Left ventricle myocardium inferior (tissue), 1 donor: ENCODE data around the gene TET1. TPM values are rescaled to one million over a fixed set of nuclear protein-coding genes. Genes with fewer than 3 reads are reported as not detected.

Experiments
- DNase-seq: peaks from one replicate; pipeline ENCODE4 v3.0.0-alpha.2; 2020
- H3K27ac ChIP-seq: fragments of 200-600 bp; replicated peaks from 2 replicates; pipeline ENCODE4 v1.8.0; 2021
- H3K27me3 ChIP-seq: fragments of 200-600 bp; 2 replicates; pipeline ENCODE4 v1.8.0; 2021; ENCODE audit warnings: low read depth
- H3K36me3 ChIP-seq: fragments of 200-600 bp; 2 replicates; pipeline ENCODE4 v1.8.0; 2021
- H3K4me1 ChIP-seq: fragments of 200-600 bp; 2 replicates; pipeline ENCODE4 v1.8.0; 2021
- H3K4me3 ChIP-seq: fragments of 200-600 bp; 2 replicates; pipeline ENCODE4 v1.8.0; 2021; ENCODE audit warnings: mild to moderate bottlenecking, moderate library complexity
- H3K9me3 ChIP-seq: fragments of 200-600 bp; replicated peaks from 2 replicates; pipeline ENCODE4 v1.8.0; 2021
- CTCF ChIP-seq: fragments of 200-600 bp; IDR thresholded peaks from 2 replicates; pipeline ENCODE4 v1.8.0; 2021; ENCODE audit warnings: antibody characterized with exemption, mild to moderate bottlenecking, borderline replicate concordance
- intact Hi-C: fragments of 100-400 bp; cut with micrococcal nuclease; formaldehyde crosslinking; loops from one replicate; pipeline ENCODE4 v1.11.0; 2022
- total RNA-seq: library from RNA; stranded (reverse); fragmentation: NEBNext Ultra II Directional; extraction: Animal tissue kit (Norgen Biotek cat#: 25700); gene quantifications from one replicate; pipeline ENCODE4 v1.2.1, GENCODE V29; 2021
- donor health status: DM: no; HTN: yes; CAD: no; lungs with severe emphysema.

TET1 gene
- total RNA-seq, 1 donor from 2014 or later = 2.2 TPM

- Histone ChIP-seq H3K27me3 (peaks cover 52% of the 10 kb centered on the region), H3K4me3 (peak overlapping the region; percentile 73), H3K4me1 (peaks cover 31% of the 10 kb centered on the region), H3K9me3 (no peaks in the 10 kb centered on the region), H3K27ac (peak overlapping the region; percentile 58), H3K36me3 (no peaks in the 10 kb centered on the region)
- TF ChIP-seq CTCF = no peak
- intact Hi-C loops = no loop called here
- DNase-seq = no peak
Measured at GRCh38 chr10:68561865-68562649, 1.9 kb downstream of the TET1 start.

- H3K4me1 ChIP-seq = peaks cover 31% of the 10 kb centered on the region
- TF ChIP-seq CTCF = no peak
- H3K27ac ChIP-seq = peak overlapping the region; percentile 58
- H3K27me3 ChIP-seq = peaks cover 52% of the 10 kb centered on the region
- peak overlapping the region; percentile 73 for H3K4me3 ChIP-seq
- no peaks in the 10 kb centered on the region for H3K36me3 ChIP-seq
- no peak for DNase-seq
- intact Hi-C loops = no loop called here
- no peaks in the 10 kb centered on the region for H3K9me3 ChIP-seq
Measured at GRCh38 chr10:68562661-68563570, 2.8 kb downstream of the TET1 start.

GRCh38 chr10:68564712-68565111, 4.6 kb downstream of the TET1 start:
- no peak overlapping the region for H3K27ac ChIP-seq
- H3K4me3 ChIP-seq = no peak overlapping the region
- no peaks in the 10 kb centered on the region for H3K9me3 ChIP-seq
- peaks cover 31% of the 10 kb centered on the region for H3K4me1 ChIP-seq
- DNase-seq = no peak
- peaks cover 52% of the 10 kb centered on the region for H3K27me3 ChIP-seq
- intact Hi-C loops = no loop called here
- H3K36me3 ChIP-seq = no peaks in the 10 kb centered on the region
- TF ChIP-seq CTCF = no peak

GRCh38 chr10:68565658-68566057, 5.5 kb downstream of the TET1 start:
- H3K27me3 ChIP-seq = peaks cover 45% of the 10 kb centered on the region
- H3K27ac ChIP-seq = no peak overlapping the region
- H3K4me3 ChIP-seq = no peak overlapping the region
- no peaks in the 10 kb centered on the region for H3K36me3 ChIP-seq
- no peak for DNase-seq
- no peak for TF ChIP-seq CTCF
- H3K9me3 ChIP-seq = no peaks in the 10 kb centered on the region
- intact Hi-C loops = no loop called here
- peaks cover 25% of the 10 kb centered on the region for H3K4me1 ChIP-seq

- Histone ChIP-seq H3K9me3 (no peaks in the 10 kb centered on the region), H3K4me3 (no peak overlapping the region), H3K27me3 (peaks cover 38% of the 10 kb centered on the region), H3K36me3 (no peaks in the 10 kb centered on the region), H3K27ac (no peak overlapping the region), H3K4me1 (peaks cover 18% of the 10 kb centered on the region)
- intact Hi-C loops = no loop called here
- no peak for DNase-seq
- no peak for TF ChIP-seq CTCF
Measured at GRCh38 chr10:68566351-68566750, 6.2 kb downstream of the TET1 start.
